Activated naive CD4-positive, alpha-beta T cell treated with anti-CD3 and anti-CD28 coated beads, Interleukin-2, amount 10 ng/mL, durations not matched to agents 7 days and 5 days (primary cell): ENCODE data around the gene STAT4.

Experiments used
- CTCF ChIA-PET: fragments of 350-600 bp; sonication (Branson Sonifier 250); formaldehyde crosslinking; loops from one replicate; lab custom pipeline; 2021; ENCODE audit warnings: antibody characterized with exemption; lab: Charles Lee
- DNase-seq: peaks from one replicate; pipeline ENCODE4 v3.0.0-alpha.2; 2020
- H3K27ac Mint-ChIP-seq: one replicate; pipeline ENCODE4 v1.8.0; 2021; ENCODE audit warnings: mild to moderate bottlenecking, moderate library complexity, mixed read lengths
- H3K27me3 Mint-ChIP-seq: one replicate; pipeline ENCODE4 v1.8.0; 2021; ENCODE audit warnings: mild to moderate bottlenecking, mixed read lengths
- H3K36me3 Mint-ChIP-seq: one replicate; pipeline ENCODE4 v1.8.0; 2021; ENCODE audit warnings: mixed read lengths
- H3K4me1 Mint-ChIP-seq: one replicate; pipeline ENCODE4 v1.8.0; 2021; ENCODE audit warnings: mixed read lengths
- H3K4me3 Mint-ChIP-seq: one replicate; pipeline ENCODE4 v1.8.0; 2021; ENCODE audit warnings: mild to moderate bottlenecking, moderate library complexity, mixed read lengths
- H3K9me3 Mint-ChIP-seq: one replicate; pipeline ENCODE4 v1.8.0; 2021; ENCODE audit warnings: mixed read lengths

The STAT4 gene

GRCh38 chr2:191150600-191151330 is at the start of gene STAT4:
Gene STAT4 (minus strand): TSS chr2:191150994. CDS start chr2:191148203, 2,791 bp downstream.
- Mint-ChIP-seq H3K27me3 (no peaks in the 10 kb centered on the region), H3K27ac (peak within 1 kb of the TSS; percentile 97), H3K36me3 (peaks cover 25% of the 10 kb centered on the region), H3K9me3 (no peaks in the 10 kb centered on the region), H3K4me3 (peak within 1 kb of the TSS; percentile 91), H3K4me1 (peaks cover 71% of the 10 kb centered on the region)
- peak; percentile 88 for DNase-seq
- CTCF ChIA-PET = interaction anchor here (0.6 to 23.2 kb wide), 5 partner anchors 13 to 95 kb away, joined by 3 to 689 read pairs (median 3); no protein-coding TSS in a partner anchor

- Mint-ChIP-seq H3K27me3 (no peaks in the 10 kb centered on the region), H3K36me3 (peaks cover 2% of the 10 kb centered on the region), H3K27ac (no peak overlapping the region), H3K4me1 (peaks cover 35% of the 10 kb centered on the region), H3K4me3 (no peak overlapping the region), H3K9me3 (peaks cover 8% of the 10 kb centered on the region)
- DNase-seq = no peak
- CTCF ChIA-PET = no interaction called here
Measured at GRCh38 chr2:191199929-191200512, 49.2 kb upstream of the STAT4 start.

GRCh38 chr2:191198271-191198670 is 47.5 kb upstream of the STAT4 start:
- CTCF ChIA-PET = no interaction called here
- H3K27ac Mint-ChIP-seq = no peak overlapping the region

GRCh38 chr2:191197096-191197495 is 46.3 kb upstream of the STAT4 start:
- DNase-seq = no peak
- CTCF ChIA-PET = interaction anchor here (0.5 kb wide), 1 partner anchor 67 kb away, joined by 7 read pairs; no protein-coding TSS in a partner anchor
- Mint-ChIP-seq H3K9me3 (peaks cover 9% of the 10 kb centered on the region), H3K4me1 (peaks cover 36% of the 10 kb centered on the region), H3K27me3 (no peaks in the 10 kb centered on the region), H3K27ac (no peak overlapping the region), H3K36me3 (peaks cover 5% of the 10 kb centered on the region), H3K4me3 (no peak overlapping the region)

More at GRCh38 chr2:191198271-191198670, 47.5 kb upstream of the STAT4 start:
- Mint-ChIP-seq H3K4me3 (no peak overlapping the region), H3K9me3 (peaks cover 8% of the 10 kb centered on the region), H3K36me3 (peaks cover 5% of the 10 kb centered on the region), H3K4me1 (peaks cover 38% of the 10 kb centered on the region), H3K27me3 (no peaks in the 10 kb centered on the region)
- DNase-seq = no peak

GRCh38 chr2:191195021-191195420 is 44.2 kb upstream of the STAT4 start:
- H3K4me1 Mint-ChIP-seq = peaks cover 44% of the 10 kb centered on the region

GRCh38 chr2:191190861-191191552 is 40.2 kb upstream of the STAT4 start:
- Mint-ChIP-seq H3K36me3 (peaks cover 17% of the 10 kb centered on the region), H3K9me3 (peaks cover 20% of the 10 kb centered on the region), H3K27me3 (no peaks in the 10 kb centered on the region), H3K4me3 (no peak overlapping the region), H3K4me1 (peaks cover 64% of the 10 kb centered on the region), H3K27ac (no peak overlapping the region)
- CTCF ChIA-PET = interaction anchor here (0.6 kb wide), 1 partner anchor 176 kb away, joined by 3 read pairs; no protein-coding TSS in a partner anchor
- no peak for DNase-seq

More at GRCh38 chr2:191195021-191195420, 44.2 kb upstream of the STAT4 start:
- Mint-ChIP-seq H3K9me3 (peaks cover 26% of the 10 kb centered on the region), H3K36me3 (peaks cover 20% of the 10 kb centered on the region), H3K27me3 (no peaks in the 10 kb centered on the region), H3K4me3 (no peak overlapping the region), H3K27ac (peak overlapping the region; percentile 95)
- DNase-seq = no peak
- CTCF ChIA-PET = interaction anchor here (1.2 to 1.5 kb wide), 2 partner anchors 12 to 29 kb away, joined by 3 to 4 read pairs; no protein-coding TSS in a partner anchor

GRCh38 chr2:191190435-191190834 is 39.6 kb upstream of the STAT4 start:
- H3K27ac Mint-ChIP-seq = no peak overlapping the region
- no peaks in the 10 kb centered on the region for H3K27me3 Mint-ChIP-seq
- no peak for DNase-seq
- no peak overlapping the region for H3K4me3 Mint-ChIP-seq
- peaks cover 17% of the 10 kb centered on the region for H3K36me3 Mint-ChIP-seq
- H3K9me3 Mint-ChIP-seq = peaks cover 19% of the 10 kb centered on the region
- peaks cover 64% of the 10 kb centered on the region for H3K4me1 Mint-ChIP-seq
- CTCF ChIA-PET = interaction anchor here (0.6 kb wide), 1 partner anchor 177 kb away, joined by 3 read pairs; no protein-coding TSS in a partner anchor

- H3K4me1 Mint-ChIP-seq = peaks cover 53% of the 10 kb centered on the region
- no peaks in the 10 kb centered on the region for H3K27me3 Mint-ChIP-seq
- no peak for DNase-seq
- H3K27ac Mint-ChIP-seq = no peak overlapping the region
- peaks cover 15% of the 10 kb centered on the region for H3K36me3 Mint-ChIP-seq
- H3K4me3 Mint-ChIP-seq = no peak overlapping the region
- CTCF ChIA-PET = no interaction called here
- peaks cover 19% of the 10 kb centered on the region for H3K9me3 Mint-ChIP-seq
Measured at GRCh38 chr2:191189112-191189635, 38.4 kb upstream of the STAT4 start.

- Mint-ChIP-seq H3K27ac (no peak overlapping the region), H3K9me3 (peaks cover 19% of the 10 kb centered on the region), H3K27me3 (no peaks in the 10 kb centered on the region), H3K4me3 (no peak overlapping the region), H3K36me3 (peaks cover 15% of the 10 kb centered on the region), H3K4me1 (peaks cover 47% of the 10 kb centered on the region)
- CTCF ChIA-PET = no interaction called here
- no peak for DNase-seq
Measured at GRCh38 chr2:191188550-191189093, 37.8 kb upstream of the STAT4 start.

GRCh38 chr2:191187105-191187829 is 36.5 kb upstream of the STAT4 start:
- Mint-ChIP-seq H3K4me1 (peaks cover 35% of the 10 kb centered on the region), H3K4me3 (no peak overlapping the region), H3K36me3 (peaks cover 15% of the 10 kb centered on the region), H3K9me3 (peaks cover 17% of the 10 kb centered on the region), H3K27me3 (peaks cover 3% of the 10 kb centered on the region), H3K27ac (no peak overlapping the region)
- DNase-seq = no peak
- CTCF ChIA-PET = interaction anchor here (1.2 kb wide), 1 partner anchor 14 kb away, joined by 3 read pairs; no protein-coding TSS in a partner anchor

GRCh38 chr2:191184457-191184856 is 33.7 kb upstream of the STAT4 start:
- Mint-ChIP-seq H3K9me3 (no peaks in the 10 kb centered on the region), H3K4me1 (peaks cover 17% of the 10 kb centered on the region), H3K4me3 (no peak overlapping the region), H3K27me3 (peaks cover 3% of the 10 kb centered on the region), H3K36me3 (no peaks in the 10 kb centered on the region), H3K27ac (no peak overlapping the region)
- CTCF ChIA-PET = no interaction called here
- DNase-seq = no peak

- Mint-ChIP-seq H3K4me3 (no peak overlapping the region), H3K27ac (no peak overlapping the region), H3K27me3 (peaks cover 3% of the 10 kb centered on the region), H3K9me3 (no peaks in the 10 kb centered on the region), H3K36me3 (no peaks in the 10 kb centered on the region), H3K4me1 (peaks cover 7% of the 10 kb centered on the region)
- no peak for DNase-seq
- CTCF ChIA-PET = interaction anchor here (0.9 to 1.3 kb wide), 3 partner anchors 11 to 77 kb away, joined by 3 to 4 read pairs (median 4); no protein-coding TSS in a partner anchor
Measured at GRCh38 chr2:191183516-191183915, 32.7 kb upstream of the STAT4 start.

- CTCF ChIA-PET = interaction anchor here (0.9 to 1.3 kb wide), 3 partner anchors 11 to 77 kb away, joined by 3 to 4 read pairs (median 4); no protein-coding TSS in a partner anchor
- Mint-ChIP-seq H3K4me1 (peaks cover 3% of the 10 kb centered on the region), H3K36me3 (no peaks in the 10 kb centered on the region), H3K27ac (no peak overlapping the region), H3K27me3 (peaks cover 3% of the 10 kb centered on the region), H3K4me3 (no peak overlapping the region), H3K9me3 (no peaks in the 10 kb centered on the region)
- DNase-seq = no peak
Measured at GRCh38 chr2:191183081-191183480, 32.3 kb upstream of the STAT4 start.
